Aorta (tissue), 5 donors: Measurements from ENCODE around the gene NR1I2. TPM values are rescaled to one million over a fixed set of nuclear protein-coding genes. Genes with fewer than 3 reads are reported as not detected.

ENCODE experiments used
- ATAC-seq: fragments of 200-7000 bp; cut with Tn5 transposase; one replicate; pipeline ENCODE4 v1.9.1; 2022; ENCODE audit warnings: moderate library complexity; ENCODE audit not compliant: low FRiP score
- DNase-seq, 2 donors: peaks; one replicate each; pipeline ENCODE4 v3.0.0-alpha.2; 2020
- H3K27ac ChIP-seq, 2 donors: one replicate each; pipeline ENCODE4 v1.5.1; 2013; ENCODE audit warnings: low read length in 2 of 2, mild to moderate bottlenecking in 2 of 2, moderate library complexity in 2 of 2, control low read depth in 1 of 2, inconsistent platforms in 1 of 2, low read depth in 1 of 2
- H3K27me3 ChIP-seq, 2 donors: one replicate each; pipeline ENCODE4 v1.6.1; 2013; ENCODE audit warnings: control low read depth in 1 of 2, low read length in 1 of 2, mild to moderate bottlenecking in 1 of 2, moderate library complexity in 1 of 2; ENCODE audit not compliant: insufficient read depth in 2 of 2, control insufficient read depth in 1 of 2
- H3K36me3 ChIP-seq, 2 donors: one replicate each; pipeline ENCODE4 v1.6.1; 2013; ENCODE audit warnings: control low read depth in 1 of 2, low read length in 1 of 2, mild to moderate bottlenecking in 1 of 2; ENCODE audit not compliant: insufficient read depth in 2 of 2, control insufficient read depth in 1 of 2
- H3K4me1 ChIP-seq, 2 donors: one replicate each; pipeline ENCODE4 v1.6.1; 2013; ENCODE audit warnings: low read length in 2 of 2, control low read depth in 1 of 2, mild to moderate bottlenecking in 1 of 2, moderate library complexity in 1 of 2; ENCODE audit not compliant: insufficient read depth in 2 of 2, control insufficient read depth in 1 of 2
- H3K4me3 ChIP-seq, 2 donors: one replicate each; pipeline ENCODE4 v1.5.1; 2013; ENCODE audit warnings: low read length in 2 of 2, control low read depth in 1 of 2, mild to moderate bottlenecking in 1 of 2
- H3K9me3 ChIP-seq: one replicate; pipeline ENCODE4 v1.6.1; 2013; ENCODE audit warnings: mild to moderate bottlenecking, low read length; ENCODE audit not compliant: control insufficient read depth
- WGBS, 2 donors: extraction: QIAGEN DNeasy Blood & Tissue Kit; methylation state at CpG; one replicate each; pipeline ENCODE4 v1.1.7; 2013; 5-methylcytosine and 5-hydroxymethylcytosine counted together
- intact Hi-C, 2 donors: fragments of 100-400 bp; cut with DNase I; formaldehyde crosslinking; loops; one replicate each; pipeline versions ENCODE4 v1.14.2 to v1.15.0; 2022
- polyA plus RNA-seq, 2 donors: library from polyadenylated mRNA; stranded (reverse); fragments of 200-250 nt; gene quantifications; one replicate each; pipeline ENCODE4 v1.2.3, GENCODE V29; 2013
- total RNA-seq, 2 donors: library from RNA; stranded (reverse); fragmentation: NEBNext Ultra II Directional; extraction: Animal tissue kit (Norgen Biotek cat#: 25700); gene quantifications; one replicate each; pipeline ENCODE4 v1.2.1, GENCODE V29; 2021
- donor health status: healthy with polysubstance abuse.
- donor health status: Bipolar disorder and iron deficiency.
- donor health status: DM: no; HTN: no; CAD: no.
- donor health status: DM: no; HTN: no; CAD: no.
- donor health status: DM: yes; HTN: yes; CAD: no.

The NR1I2 gene
- total and polyA plus RNA-seq, 4 donors: 0.12 to 9.5 (median 0.20) TPM; not detected in 1

DNA sequence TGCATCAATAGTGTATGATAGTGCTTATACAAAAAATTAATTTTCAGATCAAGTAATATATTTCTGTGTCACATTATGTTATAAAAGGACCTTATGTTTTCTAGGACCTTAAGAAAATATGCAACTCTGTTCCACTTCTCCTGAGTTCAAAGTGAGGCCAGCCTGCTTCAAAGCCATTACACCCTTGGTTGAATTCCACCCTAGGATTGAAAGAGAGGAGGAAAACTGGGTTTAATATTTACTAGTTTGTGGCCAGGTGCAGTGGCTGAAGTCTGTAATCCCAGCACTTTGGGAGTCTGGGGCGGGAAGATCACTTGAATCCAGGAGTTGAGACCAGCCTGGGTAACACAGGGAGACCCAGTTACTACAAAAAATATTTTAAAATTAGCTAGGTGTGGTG, 32.9 kb upstream of the NR1I2 start:
- ATAC-seq: no peak
- Histone ChIP-seq H3K9me3 (no peaks in the 10 kb centered on the region), H3K4me3 (no peak overlapping the region), H3K27ac (no peak overlapping the region), H3K4me1 (peaks cover 0 to 3% of the 10 kb centered on the region in 2 donors), H3K27me3 (no peaks in the 10 kb centered on the region), H3K36me3 (peaks cover 0 to 10% of the 10 kb centered on the region in 2 donors)
- WGBS, 2 donors: 95 to 100% methylated on average over 1 of the region's 1 CpG
- no peak for DNase-seq
- intact Hi-C loops: no loop called here

DNA sequence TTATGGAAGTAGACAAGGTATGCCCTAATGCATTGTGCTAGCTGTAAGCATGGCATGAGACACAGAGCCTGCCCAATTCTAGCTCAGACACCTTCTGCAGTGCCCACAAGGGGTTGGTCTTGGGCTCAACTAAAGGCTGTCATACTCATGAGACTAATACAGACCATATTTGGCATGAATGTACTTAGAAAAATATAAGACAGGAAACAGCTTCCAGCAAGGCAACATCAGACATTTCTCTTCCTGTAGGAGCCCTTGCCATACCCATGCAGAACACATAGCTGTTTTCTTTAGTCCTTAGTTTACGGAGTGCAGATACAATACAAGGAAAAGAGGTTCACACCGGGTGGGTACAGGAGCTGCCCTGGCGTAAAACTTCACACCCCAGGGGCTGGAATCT, 30.5 kb upstream of the NR1I2 start:
- intact Hi-C loops: no loop called here
- ATAC-seq (no peak), DNase-seq (no peak)
- peaks cover 0 to 8% of the 10 kb centered on the region in 2 donors for H3K36me3 ChIP-seq
- H3K27ac ChIP-seq: no peak overlapping the region
- no peak overlapping the region for H3K4me3 ChIP-seq
- no peaks in the 10 kb centered on the region for H3K9me3 ChIP-seq
- WGBS, 2 donors: 74 to 75% methylated on average over 3 of the region's 3 CpGs
- H3K27me3 ChIP-seq: no peaks in the 10 kb centered on the region
- H3K4me1 ChIP-seq: peaks cover 0 to 3% of the 10 kb centered on the region in 2 donors

DNA sequence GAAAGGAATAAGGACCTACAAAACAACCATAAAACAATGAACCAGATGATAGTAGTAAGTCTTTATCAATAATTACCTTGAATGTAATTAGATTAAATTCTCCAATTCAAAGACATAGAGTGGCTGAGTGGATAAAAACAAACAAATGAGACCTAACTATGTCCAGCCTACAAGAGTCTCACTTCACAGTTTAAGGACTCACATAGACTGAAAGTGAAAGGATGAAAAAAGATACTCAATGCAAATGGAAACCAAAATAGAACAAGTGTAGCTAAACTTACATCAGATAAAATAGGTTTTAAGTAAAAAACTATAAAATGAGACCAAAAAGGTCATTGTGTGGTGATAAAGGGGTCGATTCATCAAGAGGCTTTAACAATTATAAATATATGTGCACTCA, 21.9 kb upstream of the NR1I2 start:
- ATAC-seq (no peak), DNase-seq (no peak)
- Histone ChIP-seq H3K36me3 (no peaks in the 10 kb centered on the region), H3K9me3 (no peaks in the 10 kb centered on the region), H3K4me1 (no peaks in the 10 kb centered on the region), H3K27me3 (no peaks in the 10 kb centered on the region), H3K4me3 (no peak overlapping the region), H3K27ac (no peak overlapping the region)
- intact Hi-C loops: no loop called here
- WGBS, 2 donors: 80 to 88% methylated on average over 1 of the region's 1 CpG

DNA sequence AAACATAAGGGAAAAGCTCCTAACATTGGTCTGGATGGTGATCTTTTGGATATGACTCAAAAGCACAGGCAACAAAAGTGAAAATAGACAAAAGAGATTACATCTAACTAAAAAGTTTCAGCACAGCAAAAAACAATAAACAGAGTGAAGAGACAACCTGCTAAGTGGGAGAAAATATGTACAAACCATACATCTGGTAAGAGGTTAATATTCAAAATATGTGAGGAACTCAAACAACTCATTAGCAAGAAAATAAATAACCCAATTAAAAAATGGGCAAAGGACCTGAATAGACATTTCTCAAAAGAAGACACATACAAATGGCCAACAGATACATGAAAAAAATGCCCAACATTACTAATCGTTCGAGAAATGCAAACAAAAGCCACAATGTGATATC, 19.0 kb upstream of the NR1I2 start:
- ATAC-seq (no peak), DNase-seq (no peak)
- Histone ChIP-seq H3K9me3 (no peaks in the 10 kb centered on the region), H3K36me3 (no peaks in the 10 kb centered on the region), H3K27ac (no peak overlapping the region), H3K4me3 (no peak overlapping the region), H3K27me3 (no peaks in the 10 kb centered on the region), H3K4me1 (no peaks in the 10 kb centered on the region)
- intact Hi-C loops: no loop called here
- WGBS, 2 donors: 88 to 93% methylated on average over 2 of the region's 2 CpGs

DNA sequence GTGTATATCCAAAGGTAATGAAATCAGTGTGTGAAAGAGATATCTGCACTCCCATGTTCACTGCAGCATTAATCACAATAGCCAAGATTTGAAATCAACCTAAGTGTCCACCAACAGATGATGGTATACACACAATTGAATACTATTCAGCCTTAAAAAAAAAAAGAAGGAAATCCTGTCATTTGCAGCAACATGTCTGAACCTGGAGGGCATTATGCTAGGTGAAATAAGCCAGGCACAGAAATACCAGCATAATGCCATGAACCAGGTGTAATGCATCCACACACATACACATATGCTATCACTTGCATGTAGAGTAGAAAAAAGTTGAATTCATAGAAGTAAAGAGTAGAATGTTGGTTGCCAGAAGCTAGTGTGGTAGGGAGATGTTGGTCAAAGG, 18.4 kb upstream of the NR1I2 start:
- no peaks in the 10 kb centered on the region for H3K27me3 ChIP-seq
- ATAC-seq: no peak
- H3K4me3 ChIP-seq: no peak overlapping the region

DNA sequence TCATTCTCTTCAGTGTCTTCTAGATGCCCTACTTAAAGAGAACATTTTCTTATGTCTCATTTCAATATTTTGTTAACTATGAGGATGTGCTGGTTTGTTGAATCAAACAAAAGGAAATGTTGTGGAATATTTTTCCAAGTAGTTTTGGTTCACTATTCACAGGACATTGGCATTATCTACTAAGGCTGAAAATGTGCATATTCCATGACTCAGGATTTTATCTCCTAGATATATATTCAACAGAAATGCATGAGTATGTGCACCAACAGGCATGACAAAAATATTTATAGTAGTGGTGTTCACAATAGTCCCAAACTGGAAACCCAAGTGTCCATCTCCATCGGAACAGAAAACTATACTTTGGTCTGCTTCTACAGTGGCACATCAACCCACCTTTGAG, 16.7 kb upstream of the NR1I2 start:
- Histone ChIP-seq H3K27ac (no peak overlapping the region), H3K4me3 (no peak overlapping the region), H3K4me1 (peaks cover 0 to 4% of the 10 kb centered on the region in 2 donors), H3K9me3 (no peaks in the 10 kb centered on the region), H3K36me3 (no peaks in the 10 kb centered on the region), H3K27me3 (no peaks in the 10 kb centered on the region)
- WGBS, 2 donors: 80 to 82% methylated on average over 1 of the region's 1 CpG
- DNase-seq (no peak), ATAC-seq (no peak)
- intact Hi-C loops: no loop called here

More for the DNA sequence above, 18.4 kb upstream of the NR1I2 start:
- Histone ChIP-seq H3K36me3 (no peaks in the 10 kb centered on the region), H3K9me3 (no peaks in the 10 kb centered on the region), H3K4me1 (no peaks in the 10 kb centered on the region), H3K27ac (no peak overlapping the region)
- intact Hi-C loops: no loop called here
- DNase-seq: no peak

DNA sequence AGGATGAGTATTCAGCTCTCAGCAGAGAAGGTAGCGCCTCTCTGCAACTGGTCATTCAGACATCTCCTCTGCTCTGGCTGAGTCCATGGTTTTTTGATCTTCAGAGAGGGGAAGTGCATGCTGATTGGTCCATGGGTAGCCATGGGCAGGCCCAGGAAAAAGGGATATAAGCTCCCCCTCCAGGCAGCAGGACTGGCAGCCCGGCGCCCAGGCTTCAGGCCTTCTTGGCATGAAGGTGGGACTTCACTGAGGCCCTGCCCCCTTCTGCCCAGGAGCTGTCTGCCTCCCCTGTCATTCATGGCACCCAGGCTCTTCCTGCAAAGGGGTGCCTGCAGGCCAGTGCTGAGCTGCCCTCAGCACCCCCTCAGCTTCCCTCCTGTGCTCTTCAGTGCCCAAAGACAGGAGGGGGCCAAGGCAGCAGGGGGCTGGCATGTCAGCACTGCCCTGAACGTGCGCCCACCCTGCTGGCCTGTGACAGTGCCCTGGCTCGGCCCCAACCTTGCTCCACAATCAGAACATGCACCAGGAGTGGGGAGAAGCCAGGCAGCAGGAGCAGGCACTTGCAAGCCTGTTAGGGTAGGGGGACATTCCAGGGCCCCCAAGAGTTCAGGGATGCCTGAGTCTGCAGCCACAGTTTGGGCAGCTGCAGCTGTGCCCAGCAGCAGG, 13.8 kb upstream of the NR1I2 start:
- WGBS, 2 donors: 87 to 97% methylated on average over 5 to 6 of the region's 6 CpGs
- no peak for DNase-seq
- no peaks in the 10 kb centered on the region for H3K27me3 ChIP-seq
- no peak overlapping the region for H3K4me3 ChIP-seq
- ATAC-seq: peak; percentile 57
- no peaks in the 10 kb centered on the region for H3K36me3 ChIP-seq
- intact Hi-C loops: no loop called here
- H3K27ac ChIP-seq: no peak overlapping the region
- no peaks in the 10 kb centered on the region for H3K9me3 ChIP-seq
- peaks cover 0 to 4% of the 10 kb centered on the region in 2 donors for H3K4me1 ChIP-seq

DNA sequence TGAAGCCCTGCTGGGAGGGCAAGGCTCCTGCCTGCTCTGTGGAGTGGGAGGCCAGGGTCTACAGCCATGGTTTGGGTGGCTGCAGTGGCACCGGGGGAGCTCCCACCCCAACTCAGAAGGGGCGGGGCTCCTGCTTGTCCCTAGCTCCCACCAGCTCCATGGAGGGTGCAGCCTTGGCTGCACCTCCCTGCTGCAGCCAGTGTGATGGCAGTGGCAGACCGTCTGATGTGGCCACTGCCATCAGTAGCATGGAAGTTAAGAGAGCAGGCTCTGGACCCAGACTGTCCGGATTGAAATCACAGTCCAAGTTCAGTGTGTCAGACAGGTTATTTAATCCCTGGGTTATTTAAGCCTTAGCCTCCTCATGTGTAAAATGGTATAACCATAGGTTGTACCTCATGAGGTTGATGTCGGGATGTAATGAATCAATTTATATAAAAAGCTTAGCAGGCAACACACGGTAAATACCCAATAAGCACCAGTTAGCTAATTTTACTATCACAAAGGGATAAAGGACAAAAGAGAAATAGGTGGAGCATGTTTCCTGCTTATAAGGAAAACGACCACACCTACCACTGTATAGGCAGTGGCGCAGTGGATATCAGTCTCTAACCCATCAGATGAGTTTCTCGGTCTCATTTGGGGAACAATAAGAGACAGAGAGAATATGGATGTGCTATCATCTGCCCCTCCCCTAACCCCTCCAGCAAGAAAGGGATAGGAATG, 13.1 kb upstream of the NR1I2 start:
- Histone ChIP-seq H3K4me1 (peaks cover 0 to 4% of the 10 kb centered on the region in 2 donors), H3K27ac (no peak overlapping the region), H3K27me3 (no peaks in the 10 kb centered on the region), H3K36me3 (no peaks in the 10 kb centered on the region), H3K4me3 (no peak overlapping the region), H3K9me3 (no peaks in the 10 kb centered on the region)
- WGBS, 2 donors: 90 to 91% methylated on average over 9 of the region's 9 CpGs
- ATAC-seq (no peak), DNase-seq (no peak)
- intact Hi-C loops: no loop called here
